ENCODE data around the gene AIPL1.
A peak's percentile ranks its signal among the peaks of the same experiment; 100 is the strongest.

Gene AIPL1

GRCh38 chr17:6426356-6427101 lies 8.4 kb downstream of the AIPL1 start:
- H3K27me3 Mint-ChIP-seq, result peaks cover 16 to 30% of the 10 kb centered on the region in 2 donors
- DNase-seq (no peak), ATAC-seq (replicated peaks) (no peak)
- peaks cover 4 to 7% of the 10 kb centered on the region in 2 donors for H3K36me3 Mint-ChIP-seq
- no peak overlapping the region for H3K4me3 Mint-ChIP-seq
- peaks cover 10 to 24% of the 10 kb centered on the region in 2 donors for H3K4me1 Mint-ChIP-seq
- no peak overlapping the region for H3K27ac Mint-ChIP-seq
- peaks cover 2 to 7% of the 10 kb centered on the region in 2 donors for H3K9me3 Mint-ChIP-seq

- H3K4me3 Mint-ChIP-seq, result no peak overlapping the region
- H3K4me1 Mint-ChIP-seq, result peaks cover 11 to 25% of the 10 kb centered on the region in 2 donors
- DNase-seq (no peak), ATAC-seq (replicated peaks) (no peak)
- no peak overlapping the region for H3K27ac Mint-ChIP-seq
- H3K27me3 Mint-ChIP-seq, result peaks cover 24 to 38% of the 10 kb centered on the region in 2 donors
- H3K9me3 Mint-ChIP-seq, result peaks cover 0 to 4% of the 10 kb centered on the region in 2 donors
- H3K36me3 Mint-ChIP-seq, result peaks cover 2 to 4% of the 10 kb centered on the region in 2 donors
These were observed 9.5 kb downstream of the AIPL1 start for GRCh38 chr17:6425407-6425806.

GRCh38 chr17:6423931-6424330 lies 11.0 kb downstream of the AIPL1 start:
- H3K27me3 Mint-ChIP-seq, result peaks cover 26 to 38% of the 10 kb centered on the region in 2 donors
- peaks cover 11 to 25% of the 10 kb centered on the region in 2 donors for H3K4me1 Mint-ChIP-seq
- DNase-seq (no peak), ATAC-seq (replicated peaks) (no peak)
- no peaks in the 10 kb centered on the region for H3K36me3 Mint-ChIP-seq
- no peak overlapping the region for H3K4me3 Mint-ChIP-seq
- H3K27ac Mint-ChIP-seq, result no peak overlapping the region
- H3K9me3 Mint-ChIP-seq, result no peaks in the 10 kb centered on the region

- H3K4me1 Mint-ChIP-seq, result peaks cover 8 to 19% of the 10 kb centered on the region in 2 donors
- H3K4me3 Mint-ChIP-seq, result no peak overlapping the region
- ATAC-seq (replicated peaks), result no peak
- no peak for DNase-seq
- no peaks in the 10 kb centered on the region for H3K9me3 Mint-ChIP-seq
- no peak overlapping the region for H3K27ac Mint-ChIP-seq
- H3K36me3 Mint-ChIP-seq, result no peaks in the 10 kb centered on the region
- H3K27me3 Mint-ChIP-seq, result peaks cover 30 to 40% of the 10 kb centered on the region in 2 donors
These were observed 12.2 kb downstream of the AIPL1 start for GRCh38 chr17:6422654-6423241.

GRCh38 chr17:6421700-6422604 lies 13.0 kb downstream of the AIPL1 start:
- ATAC-seq (replicated peaks) (peak; percentile 89 to 92), DNase-seq (peak; percentile 52)
- Mint-ChIP-seq H3K27me3 (peaks cover 30 to 47% of the 10 kb centered on the region in 2 donors), H3K4me1 (peaks cover 4 to 11% of the 10 kb centered on the region in 2 donors), H3K36me3 (no peaks in the 10 kb centered on the region), H3K4me3 (no peak overlapping the region), H3K9me3 (no peaks in the 10 kb centered on the region), H3K27ac (no peak overlapping the region)

- Mint-ChIP-seq H3K9me3 (no peaks in the 10 kb centered on the region), H3K27ac (no peak overlapping the region), H3K4me1 (peaks cover 4 to 9% of the 10 kb centered on the region in 2 donors), H3K27me3 (peaks cover 37 to 47% of the 10 kb centered on the region in 2 donors), H3K4me3 (no peak overlapping the region), H3K36me3 (no peaks in the 10 kb centered on the region)
- ATAC-seq (replicated peaks), result peak; percentile 31 to 60
- DNase-seq, result no peak
These were observed 14.7 kb downstream of the AIPL1 start for GRCh38 chr17:6420173-6420641.

- no peak for ATAC-seq (replicated peaks)
- DNase-seq, result no peak
- Mint-ChIP-seq H3K4me3 (no peak overlapping the region), H3K4me1 (no peaks in the 10 kb centered on the region), H3K27me3 (peaks cover 29 to 37% of the 10 kb centered on the region in 2 donors), H3K36me3 (no peaks in the 10 kb centered on the region), H3K9me3 (no peaks in the 10 kb centered on the region), H3K27ac (no peak overlapping the region)
These were observed 19.3 kb downstream of the AIPL1 start for GRCh38 chr17:6415616-6416015.

- no peak for DNase-seq
These were observed 21.9 kb downstream of the AIPL1 start for GRCh38 chr17:6413065-6413464.

GRCh38 chr17:6408735-6409134 lies 26.2 kb downstream of the AIPL1 start:
- H3K4me1 Mint-ChIP-seq, result no peaks in the 10 kb centered on the region
- peaks cover 15 to 32% of the 10 kb centered on the region in 2 donors for H3K27me3 Mint-ChIP-seq
- H3K4me3 Mint-ChIP-seq, result no peak overlapping the region
- H3K9me3 Mint-ChIP-seq, result no peaks in the 10 kb centered on the region
- ATAC-seq (replicated peaks) (no peak), DNase-seq (no peak)
- no peaks in the 10 kb centered on the region for H3K36me3 Mint-ChIP-seq
- no peak overlapping the region for H3K27ac Mint-ChIP-seq

More at GRCh38 chr17:6413065-6413464, 21.9 kb downstream of the AIPL1 start:
- Mint-ChIP-seq H3K4me1 (no peaks in the 10 kb centered on the region), H3K9me3 (no peaks in the 10 kb centered on the region), H3K4me3 (no peak overlapping the region), H3K27ac (no peak overlapping the region), H3K36me3 (no peaks in the 10 kb centered on the region), H3K27me3 (peaks cover 16 to 38% of the 10 kb centered on the region in 2 donors)
- peak; percentile 71 to 77 for ATAC-seq (replicated peaks)

GRCh38 chr17:6408276-6408675 lies 26.6 kb downstream of the AIPL1 start:
- ATAC-seq (replicated peaks) (no peak), DNase-seq (no peak)
- Mint-ChIP-seq H3K27me3 (peaks cover 15 to 27% of the 10 kb centered on the region in 2 donors), H3K4me1 (no peaks in the 10 kb centered on the region), H3K9me3 (no peaks in the 10 kb centered on the region), H3K27ac (no peak overlapping the region), H3K4me3 (no peak overlapping the region), H3K36me3 (no peaks in the 10 kb centered on the region)

GRCh38 chr17:6402258-6402657 lies 32.7 kb downstream of the AIPL1 start:
- H3K36me3 Mint-ChIP-seq, result peaks cover 0 to 4% of the 10 kb centered on the region in 2 donors
- H3K4me3 Mint-ChIP-seq, result no peak overlapping the region
- no peak overlapping the region for H3K27ac Mint-ChIP-seq
- H3K9me3 Mint-ChIP-seq, result peaks cover 5 to 6% of the 10 kb centered on the region in 2 donors
- ATAC-seq (replicated peaks), result no peak
- peaks cover 5 to 9% of the 10 kb centered on the region in 2 donors for H3K27me3 Mint-ChIP-seq
- no peak for DNase-seq
- H3K4me1 Mint-ChIP-seq, result no peaks in the 10 kb centered on the region

GRCh38 chr17:6398955-6399354 lies 36.0 kb downstream of the AIPL1 start:
- Mint-ChIP-seq H3K36me3 (peaks cover 0 to 4% of the 10 kb centered on the region in 2 donors), H3K27me3 (peaks cover 24 to 26% of the 10 kb centered on the region in 2 donors), H3K9me3 (peaks cover 5 to 7% of the 10 kb centered on the region in 2 donors), H3K4me3 (no peak overlapping the region), H3K27ac (no peak overlapping the region), H3K4me1 (no peaks in the 10 kb centered on the region)
- no peak for ATAC-seq (replicated peaks)
- DNase-seq, result no peak

GRCh38 chr17:6394055-6394606 lies 40.8 kb downstream of the AIPL1 start:
- Mint-ChIP-seq H3K36me3 (peaks cover 0 to 2% of the 10 kb centered on the region in 2 donors), H3K9me3 (peaks cover 3 to 6% of the 10 kb centered on the region in 2 donors), H3K27ac (no peak overlapping the region), H3K27me3 (peaks cover 31 to 40% of the 10 kb centered on the region in 2 donors), H3K4me3 (no peak overlapping the region), H3K4me1 (no peaks in the 10 kb centered on the region)
- ATAC-seq (replicated peaks) (no peak), DNase-seq (no peak)

Data from stimulated activated naive B cell treated with anti-CD40 and anti-IgM and Interleukin-4, amounts not matched to agents 10 μg/mL and 1 μg/mL and 100 μg/mL, for 72 hours (primary cell).